HuH-7.5 (cell line): ENCODE results near the gene ETFA.

Experiments used
- DNase-seq: peaks from one replicate; pipeline ENCODE4 v3.0.0; 2011; ENCODE audit warnings: low spot score

The ETFA gene

GRCh38 chr15:76215634-76216033 is 95.6 kb downstream of the ETFA start:
- no peak for DNase-seq

GRCh38 chr15:76209942-76210341 is 101.3 kb downstream of the ETFA start:
- no peak for DNase-seq

- no peak for DNase-seq
Measured at GRCh38 chr15:76209523-76209922, 101.7 kb downstream of the ETFA start.

DNA sequence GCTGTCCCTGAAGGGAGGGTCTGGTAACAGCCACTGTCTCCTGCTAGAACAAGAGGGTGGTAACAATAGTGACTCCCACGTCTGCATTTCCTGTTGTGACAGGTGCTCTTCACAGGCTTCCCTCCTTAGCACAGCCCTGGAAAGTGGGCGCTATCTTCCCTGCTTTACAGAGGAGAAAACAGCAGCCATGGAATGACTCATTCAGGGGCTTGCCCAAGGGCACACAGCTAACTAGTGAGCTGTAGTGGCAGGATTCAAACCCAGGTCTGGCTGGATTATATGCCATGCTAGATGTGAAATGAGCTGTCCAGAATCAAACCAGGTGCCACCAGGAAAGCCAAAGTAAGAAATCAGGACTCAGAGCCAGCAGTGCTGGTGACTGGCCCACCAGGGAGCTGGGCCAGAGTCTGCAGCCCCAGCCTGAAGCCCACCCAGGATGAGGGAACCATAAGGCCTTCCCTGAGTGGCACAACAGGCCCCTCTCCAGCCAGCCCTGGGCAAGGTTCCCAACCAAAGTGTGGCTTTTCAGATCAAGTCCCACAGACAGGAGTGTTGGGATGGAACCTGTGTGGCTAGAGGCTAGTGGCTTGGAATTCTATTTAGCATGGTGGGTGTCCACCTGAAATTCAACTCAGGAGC is 102.4 kb downstream of the ETFA start:
- no peak for DNase-seq

DNA sequence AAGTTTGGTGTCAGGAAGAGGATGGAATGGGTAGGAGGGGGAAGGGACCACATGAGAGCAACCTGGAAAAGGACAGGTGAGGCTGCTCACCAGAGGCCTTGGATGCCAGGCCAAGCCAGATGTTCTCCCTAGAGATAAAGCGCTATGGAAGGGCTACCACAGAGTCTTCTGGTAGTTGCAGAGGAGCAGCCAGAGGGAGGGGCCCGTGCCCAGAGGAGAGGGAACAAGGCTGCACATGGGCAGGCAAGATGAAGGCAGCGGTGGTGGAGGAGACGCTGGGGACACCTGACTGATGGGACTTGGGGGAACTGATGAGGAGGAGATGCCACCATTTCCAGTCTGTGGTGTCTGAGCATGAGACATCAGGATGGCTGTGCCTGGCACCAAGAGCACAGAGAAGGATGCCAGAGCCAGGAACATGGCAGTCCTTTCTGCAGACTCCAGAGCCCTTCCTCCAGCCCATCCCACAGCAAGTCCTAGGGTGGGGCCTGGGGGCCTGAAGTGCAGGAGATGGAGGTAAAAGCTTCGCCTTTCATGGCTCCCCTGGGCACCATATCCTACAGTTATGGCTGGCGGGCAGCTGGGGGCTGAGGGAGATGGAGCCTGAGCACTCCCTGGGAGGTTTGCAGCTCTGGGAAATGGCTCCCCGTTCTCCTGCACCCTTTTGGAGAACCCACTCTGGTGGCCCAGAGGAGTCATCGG is 103.0 kb downstream of the ETFA start:
- no peak for DNase-seq

DNA sequence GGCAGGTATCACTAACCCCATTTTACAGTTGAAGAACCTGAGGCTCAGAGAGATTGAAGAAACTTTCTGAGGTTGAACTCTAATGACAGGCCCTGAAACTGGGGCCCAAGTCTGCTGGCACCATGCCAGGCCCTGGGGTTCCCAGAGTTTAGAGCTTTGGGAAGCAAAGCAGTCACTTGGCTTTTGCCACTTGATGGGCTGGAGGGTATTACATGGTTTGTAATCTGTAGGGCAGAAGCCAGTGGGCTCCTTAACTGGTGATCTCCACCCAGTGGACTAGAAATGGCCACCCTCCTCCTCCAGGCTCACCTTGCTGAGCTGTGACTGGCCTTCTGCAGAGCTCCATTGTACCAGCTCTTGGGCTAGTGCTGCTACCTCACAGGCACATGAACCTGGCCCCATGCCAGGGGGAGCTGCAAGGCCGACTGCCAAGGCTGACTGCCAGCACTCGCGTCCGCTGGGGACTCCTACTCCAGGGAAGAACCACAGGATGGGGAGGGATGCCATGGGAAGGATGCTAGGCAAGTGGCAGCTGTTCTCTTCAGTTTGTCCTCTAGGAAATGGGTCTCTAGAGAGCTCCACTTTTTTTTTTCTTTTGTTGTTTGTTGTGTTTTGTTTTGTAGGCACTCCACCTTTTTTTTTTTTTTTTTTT is 104.8 kb downstream of the ETFA start:
- no peak for DNase-seq

DNA sequence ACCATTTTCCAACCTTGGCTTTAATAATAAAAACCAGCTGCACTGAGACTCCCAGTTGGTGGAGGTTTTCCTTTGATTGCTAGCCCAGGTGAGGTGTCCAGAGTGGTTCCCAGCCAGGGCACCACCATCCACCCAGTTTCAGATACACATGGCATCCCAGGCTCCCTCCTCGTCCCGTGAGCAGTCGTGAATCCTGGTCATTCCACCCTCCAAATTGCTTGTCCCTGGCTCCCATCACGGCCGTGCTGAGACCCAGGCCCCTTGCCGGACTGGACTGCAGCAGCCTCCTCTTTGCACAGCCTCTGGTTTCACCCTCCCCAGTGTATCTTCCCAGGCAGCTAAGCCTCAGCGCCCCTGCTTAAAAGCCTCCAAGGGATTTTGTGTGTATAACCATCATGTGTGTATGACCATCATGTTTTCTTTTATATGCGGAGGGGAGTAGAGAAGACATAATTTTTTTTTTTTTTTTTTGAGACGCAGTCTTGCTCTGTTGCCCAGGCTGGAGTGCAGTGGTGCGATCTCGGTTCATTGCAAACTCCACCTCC is 106.3 kb downstream of the ETFA start:
- DNase-seq: no peak

DNA sequence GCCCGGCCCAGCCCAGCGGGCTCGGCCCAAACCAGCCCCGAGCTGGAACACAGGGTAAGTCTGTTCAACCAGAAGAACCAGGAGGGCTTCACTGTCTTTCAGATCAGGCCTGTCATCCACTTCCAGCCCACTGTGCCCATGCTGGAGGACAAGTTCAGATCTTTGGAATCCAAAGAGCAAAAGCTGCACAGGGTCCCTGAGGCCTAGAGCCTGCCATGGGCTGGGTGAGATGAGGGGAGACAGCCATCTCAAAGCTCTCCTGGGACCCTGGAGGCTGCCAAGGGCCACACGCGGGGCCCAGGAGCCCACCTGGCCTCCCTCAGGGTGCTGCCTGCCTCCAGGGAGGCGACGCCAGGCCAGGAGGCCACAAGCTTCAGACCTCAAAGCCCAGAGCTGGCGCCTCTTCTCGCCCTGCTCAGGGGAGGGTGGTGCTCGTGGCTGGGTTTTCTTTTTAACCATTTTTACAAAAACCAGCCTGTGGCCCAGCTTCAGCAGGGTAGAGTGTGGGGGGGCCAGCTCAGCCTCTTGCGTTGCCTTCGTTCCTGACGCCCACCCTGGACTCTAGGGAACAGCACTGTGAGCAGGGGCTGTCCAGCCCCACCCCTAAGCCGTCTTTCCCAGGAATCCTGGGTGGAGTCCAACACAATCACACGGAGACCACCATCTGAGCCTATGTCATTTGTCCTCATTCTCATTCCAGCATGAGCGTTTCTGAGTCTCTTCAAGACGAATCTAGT is 107.0 kb downstream of the ETFA start:
- no peak for DNase-seq

GRCh38 chr15:76203346-76204108 is 107.7 kb downstream of the ETFA start:
- DNase-seq: no peak

DNA sequence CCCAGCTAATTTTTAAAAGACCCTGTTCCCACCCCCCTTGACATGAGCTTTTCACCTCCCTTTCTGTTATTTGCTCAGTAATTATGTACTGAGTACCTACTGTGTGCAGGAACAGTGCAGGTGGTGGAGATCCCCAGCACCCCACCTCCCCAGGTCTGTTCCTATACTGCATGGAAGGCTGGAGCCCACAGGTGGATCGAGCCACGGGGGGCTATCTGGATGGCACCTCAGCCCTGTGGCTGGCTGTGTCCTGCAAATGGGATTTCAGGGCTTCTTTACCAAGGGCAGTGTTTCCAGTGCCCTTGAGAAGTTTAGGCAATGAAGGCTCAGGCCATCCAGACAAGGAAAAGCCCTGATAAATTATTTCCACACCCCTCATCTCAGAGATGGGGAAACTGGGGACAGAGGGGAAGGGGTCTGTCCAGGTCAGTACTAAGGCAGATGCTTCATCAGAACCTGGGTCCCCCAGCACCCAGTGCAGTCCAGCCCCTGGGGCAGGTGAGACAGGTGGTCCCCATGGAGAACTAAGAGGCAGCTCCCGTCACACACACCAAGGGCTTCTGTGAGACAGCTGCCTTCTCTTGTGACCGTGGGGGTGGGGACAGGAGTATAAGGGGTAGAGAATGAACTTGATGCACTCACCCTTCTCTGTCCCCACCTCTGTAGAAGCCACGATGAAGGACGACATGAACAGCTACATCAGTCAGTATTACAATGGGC is 109.6 kb downstream of the ETFA start:
- no peak for DNase-seq

- DNase-seq: no peak
Measured at GRCh38 chr15:76200641-76201105, 110.6 kb downstream of the ETFA start.

DNA sequence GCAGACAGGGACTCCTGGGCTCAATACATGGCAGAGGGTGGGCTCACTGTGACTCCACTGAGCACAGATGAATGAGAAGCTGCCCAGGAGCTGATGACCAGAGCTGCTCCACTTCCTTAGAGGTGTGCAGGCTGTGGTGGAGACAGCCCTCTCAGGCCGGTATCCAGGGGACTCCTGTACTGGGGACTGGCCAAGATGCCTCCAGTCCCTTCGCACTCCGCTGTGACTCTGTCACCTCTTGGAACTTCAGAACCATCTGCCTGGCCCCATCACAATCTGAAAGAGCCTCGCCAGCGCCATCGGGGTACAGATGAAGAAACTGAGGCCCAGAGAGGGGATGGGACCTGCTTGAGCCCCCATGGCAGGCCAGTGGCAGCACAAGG is 111.2 kb downstream of the ETFA start:
- DNase-seq: no peak

DNA sequence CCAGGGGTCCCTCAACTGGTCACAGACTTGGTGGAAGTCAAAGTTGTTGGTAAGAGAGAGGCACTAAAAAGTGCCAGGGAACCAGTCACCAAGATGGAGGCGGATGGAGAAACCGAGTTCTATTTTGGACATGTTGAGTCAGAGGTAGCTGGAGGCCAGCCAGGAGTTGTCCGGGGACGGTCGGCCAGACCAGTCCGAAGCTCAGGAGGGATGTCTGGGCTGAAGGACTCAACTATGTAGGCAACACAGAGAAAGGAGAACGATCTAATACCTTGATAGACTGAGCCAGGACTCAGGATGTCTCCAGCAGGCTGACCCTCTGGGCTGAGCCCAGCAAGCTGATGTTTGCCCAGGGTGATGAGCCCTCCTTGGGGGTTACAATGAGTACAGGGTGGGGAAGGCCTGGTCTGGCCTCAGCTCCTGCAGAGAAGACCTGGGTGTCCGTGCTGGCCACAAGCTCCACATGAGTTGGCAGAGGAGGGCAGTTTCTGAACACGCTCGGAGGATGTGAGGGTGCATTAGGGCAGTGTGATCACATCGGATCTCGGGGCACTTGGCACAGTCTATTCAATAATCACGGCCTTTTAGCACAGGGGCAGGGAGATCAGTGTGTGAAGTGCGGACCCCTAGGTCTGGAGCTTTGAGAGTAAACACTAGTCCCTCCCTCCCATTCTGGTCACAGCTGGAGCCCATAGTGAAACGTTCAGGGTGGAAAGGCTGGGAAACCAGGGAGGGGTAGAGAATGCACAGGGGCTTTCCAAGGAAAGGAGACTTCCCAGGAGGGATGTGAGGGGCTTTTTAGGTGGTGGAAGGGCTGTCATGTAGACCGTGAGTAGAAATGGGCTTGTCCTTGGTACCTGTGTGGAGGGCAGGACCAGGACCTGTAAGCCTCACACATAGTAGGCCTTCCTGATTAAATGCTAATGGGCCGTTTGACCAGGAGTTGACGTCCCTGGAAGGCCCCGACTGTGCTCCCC is 111.9 kb downstream of the ETFA start:
- no peak for DNase-seq

GRCh38 chr15:76198456-76199105 is 112.7 kb downstream of the ETFA start:
- no peak for DNase-seq

DNA sequence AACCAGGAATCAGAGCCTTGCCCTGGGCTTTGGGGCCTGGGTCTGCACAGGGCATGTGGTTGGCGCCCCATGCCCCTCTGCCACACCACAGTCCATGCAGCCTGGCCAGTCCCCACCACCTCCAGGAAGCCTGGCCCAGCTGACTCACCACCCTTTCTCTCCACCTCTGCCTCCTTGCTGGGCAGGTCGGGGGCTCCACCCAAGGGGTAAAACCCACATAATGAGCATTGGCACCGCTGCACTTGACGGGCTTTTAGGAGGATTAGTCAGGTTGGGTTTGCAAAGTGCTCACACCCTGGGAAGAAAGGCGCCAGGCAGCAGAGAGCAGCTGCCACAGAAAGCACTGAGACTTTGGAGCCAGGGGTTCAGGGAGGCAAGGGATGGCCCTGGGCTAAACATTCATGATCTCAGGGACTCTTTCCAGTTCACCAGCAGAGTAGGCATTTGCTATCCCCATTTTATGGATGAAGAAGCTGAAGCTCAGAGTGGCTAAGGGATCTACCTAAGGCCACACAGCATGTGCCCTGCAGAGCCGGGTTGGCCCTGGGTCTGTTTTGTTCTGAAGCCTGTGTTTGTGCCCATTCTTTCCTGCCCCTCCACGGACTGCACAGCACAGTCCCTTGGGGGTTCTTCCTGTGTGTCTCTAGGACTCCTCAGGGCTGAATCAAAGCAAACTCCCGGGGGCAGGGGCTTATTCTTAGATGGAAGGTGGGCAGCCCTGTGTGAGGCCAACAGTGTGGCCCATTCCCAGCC is 113.4 kb downstream of the ETFA start:
- DNase-seq: no peak

DNA sequence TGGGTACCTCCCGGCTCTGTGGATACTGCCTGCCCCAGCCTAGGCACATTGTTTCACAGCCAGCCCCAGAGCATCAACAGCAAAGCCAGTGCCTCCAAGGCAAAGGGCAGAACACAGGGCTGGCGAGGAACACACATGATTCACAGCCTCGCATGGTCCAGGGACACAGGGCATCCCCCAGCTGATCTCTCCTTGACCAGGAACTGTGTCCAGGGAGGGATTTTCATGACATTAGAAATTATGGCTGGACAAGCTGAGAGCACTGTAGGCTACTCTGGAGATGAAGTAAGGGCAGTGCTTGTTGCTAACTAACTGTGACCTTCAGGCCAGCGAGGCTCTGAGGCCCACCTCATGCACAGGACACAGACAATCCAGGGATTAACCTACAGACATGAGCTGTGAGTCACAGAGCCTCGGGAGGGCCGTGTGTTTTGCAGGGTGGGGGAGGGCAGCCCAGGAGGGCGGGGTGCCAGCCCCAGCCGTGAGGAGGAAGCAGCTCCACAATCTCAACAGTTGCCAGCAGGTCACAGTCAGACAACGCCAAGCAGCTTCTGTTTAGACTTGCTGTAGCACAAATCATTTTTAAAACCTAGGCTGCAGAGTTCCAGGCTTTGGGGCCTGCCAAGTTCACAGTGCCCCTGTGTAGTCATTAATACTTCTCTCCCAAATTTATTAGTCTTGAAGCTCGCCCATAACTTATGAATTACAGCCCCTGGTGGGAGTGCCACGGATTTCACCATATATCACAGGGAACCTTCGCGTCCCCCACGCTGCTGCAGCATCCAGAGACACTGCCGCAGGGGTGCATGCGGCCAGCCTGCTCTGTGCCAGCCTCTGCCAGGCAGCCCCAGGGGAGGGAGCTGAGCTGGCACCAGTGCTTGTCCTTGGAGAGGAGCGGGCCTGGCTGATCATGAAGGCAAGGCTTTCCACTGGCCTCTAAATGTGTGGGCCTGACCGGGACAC is 114.7 kb downstream of the ETFA start:
- no peak for DNase-seq
